ENCODE results near the gene CCDC112. TPM values are rescaled to one million over a fixed set of nuclear protein-coding genes. Genes with fewer than 3 reads are reported as not detected.
"Not testable (repeated sequence)": the region's sequence is repeated elsewhere in the genome, so short reads cannot be mapped to it uniquely, and the experiment has no call there.

Gene CCDC112
- total RNA-seq, 1 donor from 2014 or later = 3.4 TPM

- peak; percentile 72 to 73 for DNase-seq (ENCODE audit: low read depth in 2 of 2)
Observed at GRCh38 chr5:115262321-115263077, 34.0 kb downstream of the CCDC112 start, which contains the start of gene PGGT1B. Gene PGGT1B, minus strand, starts transcription at chr5:115262877. Its CDS starts 26 bp downstream, at chr5:115262851.

GRCh38 chr5:115262011-115262320, 34.5 kb downstream of the CCDC112 start:
- peak; percentile 22 to 30 for DNase-seq (ENCODE audit: low read depth in 2 of 2)

GRCh38 chr5:115260248-115260647, 36.2 kb downstream of the CCDC112 start:
- no peak for DNase-seq (ENCODE audit: low read depth in 2 of 2)

DNA sequence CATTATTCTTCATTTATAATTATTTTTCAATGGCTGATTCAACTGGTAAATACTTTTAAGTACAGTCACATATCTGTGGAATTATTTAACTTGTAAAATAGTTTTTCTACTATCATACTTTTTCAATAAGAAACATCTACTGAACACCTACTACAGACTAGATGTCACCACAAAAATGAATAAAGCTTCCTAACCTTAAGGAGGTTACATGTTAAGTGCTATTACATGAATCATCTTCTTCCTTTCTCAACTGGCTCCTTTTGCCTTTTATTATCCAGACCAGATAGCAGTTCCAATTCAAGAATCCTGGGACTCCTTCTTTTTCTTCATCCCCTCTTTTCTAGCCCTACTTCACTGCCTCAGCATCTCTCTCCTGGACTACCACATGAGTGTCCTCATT, 38.5 kb downstream of the CCDC112 start:
- DNase-seq (ENCODE audit: low read depth in 2 of 2) = no peak

DNA sequence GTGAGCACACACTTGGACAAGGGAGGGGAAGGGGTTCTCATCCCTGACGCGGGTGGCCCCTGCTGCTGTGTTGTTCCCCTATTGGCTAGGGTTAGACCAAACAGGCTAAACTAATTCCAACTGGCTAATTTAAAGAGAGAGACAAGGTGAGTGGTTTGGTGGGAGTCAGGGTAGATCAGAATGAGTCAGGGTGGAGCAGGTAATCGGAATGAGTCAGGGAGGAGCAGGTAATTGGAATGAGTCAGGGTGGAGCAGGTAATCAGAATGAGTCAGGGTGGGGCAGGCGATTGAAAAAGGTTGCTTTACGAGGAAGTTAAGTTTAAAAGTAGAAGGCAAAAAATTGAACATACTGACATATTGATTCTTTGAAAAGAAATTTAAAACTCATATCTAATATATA, 47.1 kb downstream of the CCDC112 start:
- not testable (repeated sequence) for DNase-seq (ENCODE audit: low read depth in 2 of 2)

DNA sequence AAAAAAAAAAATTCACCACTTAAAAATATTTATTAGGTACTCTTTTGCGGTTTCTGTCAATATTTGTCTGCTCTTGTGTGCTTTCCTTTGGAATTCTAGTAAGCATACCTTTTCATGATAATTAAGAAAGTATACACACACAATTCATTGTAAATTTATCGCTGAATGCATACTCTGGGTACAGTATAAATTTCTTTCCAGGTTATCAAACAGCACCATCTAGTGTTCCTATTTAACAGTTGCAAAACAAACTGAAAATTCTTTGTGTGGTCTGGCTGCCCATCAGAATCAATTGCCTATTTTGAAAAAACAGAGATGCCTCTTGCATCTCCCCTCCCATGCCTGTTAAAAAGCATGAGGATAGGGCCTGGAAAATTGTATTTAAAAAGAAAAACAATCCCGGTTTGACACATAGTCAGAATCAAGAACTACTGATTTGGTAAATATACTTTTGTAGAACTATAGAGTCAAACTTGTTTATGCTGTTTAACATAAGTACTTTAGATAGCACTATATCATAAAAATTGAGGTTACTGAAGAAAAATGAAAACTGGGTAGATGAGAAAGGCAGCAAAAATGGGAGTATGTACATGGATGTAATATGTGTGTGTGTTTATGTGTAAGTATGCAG, 50.0 kb downstream of the CCDC112 start:
- peak; percentile 44 to 63 for DNase-seq (ENCODE audit: low read depth in 2 of 2)

GRCh38 chr5:115243412-115243811, 53.0 kb downstream of the CCDC112 start:
- DNase-seq (ENCODE audit: low read depth in 2 of 2) = peak in 1 of 2 donors; percentile 31

DNA sequence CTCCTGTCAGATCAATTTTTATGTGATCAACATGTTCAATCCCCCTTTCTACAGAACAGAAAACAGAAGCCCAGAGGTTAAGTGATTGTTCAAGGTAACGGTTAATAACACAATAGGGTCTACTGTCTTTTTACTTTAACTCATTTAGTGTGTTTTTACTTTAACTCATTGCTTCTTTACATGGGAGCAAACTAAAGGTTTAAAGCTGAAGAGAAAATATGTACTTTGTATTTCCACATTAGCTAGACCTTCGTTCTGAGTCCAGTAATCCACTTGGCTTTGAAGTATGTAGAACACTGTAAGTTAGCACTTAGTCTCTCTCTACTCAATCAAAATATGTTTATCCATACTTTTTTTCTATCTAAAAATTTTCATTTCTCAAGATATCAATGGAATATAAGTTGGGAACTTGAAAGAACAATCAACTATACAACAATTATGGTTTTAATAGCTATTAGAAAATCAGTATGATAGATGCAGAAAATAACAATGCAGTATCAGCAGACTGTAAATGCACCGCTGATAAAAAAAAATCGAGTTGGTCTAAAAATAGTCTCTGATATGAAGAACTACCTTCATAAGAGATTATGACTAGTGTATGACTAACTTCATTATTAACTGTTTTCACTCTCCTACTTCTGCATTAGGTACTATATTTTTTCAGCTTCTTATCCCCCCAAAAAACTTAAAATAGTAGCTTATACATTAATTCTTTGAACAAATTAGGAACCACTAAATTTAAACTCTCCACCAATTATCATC, 54.4 kb downstream of the CCDC112 start:
- DNase-seq (ENCODE audit: low read depth in 2 of 2) = no peak

GRCh38 chr5:115237066-115237465, 59.4 kb downstream of the CCDC112 start:
- DNase-seq (ENCODE audit: low read depth in 2 of 2) = no peak

GRCh38 chr5:115236599-115236998, 59.9 kb downstream of the CCDC112 start:
- DNase-seq (ENCODE audit: low read depth in 2 of 2) = no peak

DNA sequence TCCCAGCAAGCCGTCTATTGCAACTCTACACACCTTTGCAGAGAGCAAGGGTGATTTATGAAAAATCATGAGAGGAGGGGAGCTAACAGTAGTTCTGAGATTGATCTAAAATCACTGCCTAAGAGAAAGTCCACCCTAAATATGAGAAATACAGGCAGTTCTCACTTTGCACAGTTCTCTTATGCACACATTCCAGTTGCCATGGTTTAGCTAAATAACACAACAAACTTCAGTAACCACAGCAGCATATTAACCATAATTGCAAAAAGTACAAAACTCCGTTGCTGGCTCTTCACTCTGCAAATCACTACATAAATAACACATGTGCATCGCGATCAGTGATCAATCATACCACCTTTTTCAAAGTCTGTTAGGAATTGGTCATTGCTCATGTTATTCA, 64.9 kb downstream of the CCDC112 start:
- no peak for DNase-seq (ENCODE audit: low read depth in 2 of 2)

DNA sequence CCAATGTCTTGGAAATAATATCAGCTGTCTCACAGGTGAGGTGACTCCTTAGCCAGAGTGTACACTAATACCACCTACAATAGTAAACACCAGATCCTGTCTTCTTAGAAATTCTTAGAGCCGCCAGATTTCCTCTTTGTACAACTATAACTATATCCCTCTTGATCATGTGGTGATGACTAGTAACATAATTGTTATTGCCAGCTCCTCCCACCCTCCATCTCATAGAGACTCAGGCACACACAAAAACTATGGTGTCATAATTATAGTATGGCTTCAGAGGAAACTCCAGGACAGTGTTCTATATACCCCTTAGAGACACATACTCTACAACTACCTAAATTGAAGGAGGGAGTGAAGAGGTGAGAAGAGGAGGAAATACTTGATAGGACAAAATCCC, 66.8 kb downstream of the CCDC112 start:
- DNase-seq (ENCODE audit: low read depth in 2 of 2) = no peak

DNA sequence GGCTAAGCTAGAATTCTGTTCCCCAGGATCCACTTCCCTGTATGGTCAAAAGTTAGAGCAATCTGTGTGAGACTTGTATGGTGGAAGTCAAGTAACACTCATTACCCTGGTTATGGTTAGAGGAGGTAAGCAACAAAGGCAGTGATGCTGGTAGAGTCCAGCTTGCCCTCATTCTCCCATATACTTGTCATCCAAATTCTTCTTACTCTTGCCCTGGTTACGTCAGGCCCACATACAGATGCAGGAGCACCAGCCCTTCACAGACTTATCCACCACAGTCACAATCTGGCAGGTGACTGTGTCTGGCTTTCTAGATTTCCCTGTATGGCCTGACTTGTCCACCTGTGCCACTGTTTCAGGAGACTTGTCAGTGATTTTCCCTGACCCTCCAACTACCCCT, 69.2 kb downstream of the CCDC112 start:
- DNase-seq (ENCODE audit: low read depth in 2 of 2) = no peak

Other genes with a start within 250 kb of the CCDC112 start
- gene TRIM36, start 126.7 kb downstream of the CCDC112 start, total RNA-seq = 0.20 and 0.22 TPM in 2 replicates
- gene PGGT1B, start 33.8 kb downstream of the CCDC112 start, total RNA-seq = 10.2 and 14.3 TPM in 2 replicates
- gene FEM1C, start 248.1 kb upstream of the CCDC112 start, total RNA-seq = 9.8 and 11.7 TPM in 2 replicates